Measurements from ENCODE around the gene METTL27. TPM values are rescaled to one million over a fixed set of nuclear protein-coding genes. Genes with fewer than 3 reads are reported as not detected.
A peak's percentile ranks its signal among the peaks of the same experiment; 100 is the strongest.
"Not testable (repeated sequence)": the region's sequence is repeated elsewhere in the genome, so short reads cannot be mapped to it uniquely, and the experiment has no call there.

METTL27 gene
- total RNA-seq, 4 donors from 2014 or later = 2.1 to 20.4 (median 11.7) TPM

GRCh38 chr7:73852500-73852899 lies 10.2 kb upstream of the METTL27 start:
- Histone ChIP-seq H3K27ac (peak overlapping the region in 2 of 4 donors; percentile 50 to 72), H3K36me3 (no peaks in the 10 kb centered on the region), H3K27me3 (no peaks in the 10 kb centered on the region), H3K4me3 (no peak overlapping the region), H3K9me3 (no peaks in the 10 kb centered on the region), H3K4me1 (peaks cover 0 to 34% (median 0%) of the 10 kb centered on the region in 4 donors)
- DNase-seq = no peak
- no peak for TF ChIP-seq POLR2A (IDR thresholded peaks at IDR 0.05)
- TF ChIP-seq, protein P1, sequence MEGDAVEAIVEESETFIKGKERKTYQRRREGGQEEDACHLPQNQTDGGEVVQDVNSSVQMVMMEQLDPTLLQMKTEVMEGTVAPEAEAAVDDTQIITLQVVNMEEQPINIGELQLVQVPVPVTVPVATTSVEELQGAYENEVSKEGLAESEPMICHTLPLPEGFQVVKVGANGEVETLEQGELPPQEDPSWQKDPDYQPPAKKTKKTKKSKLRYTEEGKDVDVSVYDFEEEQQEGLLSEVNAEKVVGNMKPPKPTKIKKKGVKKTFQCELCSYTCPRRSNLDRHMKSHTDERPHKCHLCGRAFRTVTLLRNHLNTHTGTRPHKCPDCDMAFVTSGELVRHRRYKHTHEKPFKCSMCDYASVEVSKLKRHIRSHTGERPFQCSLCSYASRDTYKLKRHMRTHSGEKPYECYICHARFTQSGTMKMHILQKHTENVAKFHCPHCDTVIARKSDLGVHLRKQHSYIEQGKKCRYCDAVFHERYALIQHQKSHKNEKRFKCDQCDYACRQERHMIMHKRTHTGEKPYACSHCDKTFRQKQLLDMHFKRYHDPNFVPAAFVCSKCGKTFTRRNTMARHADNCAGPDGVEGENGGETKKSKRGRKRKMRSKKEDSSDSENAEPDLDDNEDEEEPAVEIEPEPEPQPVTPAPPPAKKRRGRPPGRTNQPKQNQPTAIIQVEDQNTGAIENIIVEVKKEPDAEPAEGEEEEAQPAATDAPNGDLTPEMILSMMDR (IDR thresholded peaks at IDR 0.05) = no peak

GRCh38 chr7:73851410-73852338 lies 9.4 kb upstream of the METTL27 start:
- no peak overlapping the region for H3K4me3 ChIP-seq
- TF ChIP-seq, protein P1 (IDR thresholded peaks at IDR 0.05) = no peak
- no peak for TF ChIP-seq POLR2A (IDR thresholded peaks at IDR 0.05)
- H3K36me3 ChIP-seq = no peaks in the 10 kb centered on the region
- no peaks in the 10 kb centered on the region for H3K9me3 ChIP-seq
- no peak for DNase-seq
- peak overlapping the region in 3 of 4 donors; percentile 46 to 81 (median 72) for H3K27ac ChIP-seq
- H3K27me3 ChIP-seq = no peaks in the 10 kb centered on the region
- peaks cover 0 to 34% (median 0%) of the 10 kb centered on the region in 4 donors for H3K4me1 ChIP-seq

- DNase-seq = peak in 1 of 3 donors; percentile 77
- H3K4me3 ChIP-seq = no peak overlapping the region
- H3K9me3 ChIP-seq = no peaks in the 10 kb centered on the region
These were observed 8.5 kb upstream of the METTL27 start for GRCh38 chr7:73850781-73851207.

DNA sequence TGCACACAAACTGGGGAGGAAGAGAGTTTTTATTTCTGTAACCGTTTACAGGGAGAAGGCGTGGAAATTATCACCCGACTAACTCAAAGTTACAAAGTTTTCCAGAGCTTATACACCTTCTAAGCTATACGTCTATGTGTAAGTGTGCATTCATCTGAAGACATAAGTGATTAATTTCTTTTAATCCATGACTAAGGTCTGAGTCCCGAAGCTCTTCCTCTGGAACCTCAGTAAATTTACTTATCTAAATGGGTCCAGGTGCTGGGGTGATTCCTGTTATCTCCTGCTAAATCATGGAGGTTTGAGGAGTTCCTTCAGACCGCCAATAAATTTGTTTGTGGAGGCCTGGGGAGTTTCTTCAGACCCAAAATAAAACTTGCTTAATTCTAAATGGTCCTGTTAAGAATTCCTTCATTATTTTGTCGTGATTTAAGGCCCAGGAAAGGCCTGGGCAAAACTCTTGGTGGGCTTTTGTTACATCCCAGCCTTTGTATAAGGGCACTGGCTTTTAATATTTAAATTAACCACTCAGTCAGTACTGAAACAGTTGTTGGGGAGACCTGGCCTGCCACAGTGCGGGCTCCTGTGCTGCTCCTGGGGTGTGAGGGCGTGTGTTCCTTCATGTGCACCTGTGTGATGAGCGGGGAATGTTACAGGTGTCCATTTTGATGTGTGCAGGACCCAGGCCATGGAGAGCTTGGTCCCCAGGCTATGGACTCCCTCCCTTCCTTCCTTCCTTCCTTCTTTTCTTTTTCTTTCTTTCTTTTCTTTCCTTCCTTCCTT lies 5.8 kb upstream of the METTL27 start:
- peaks cover 0 to 34% (median 0%) of the 10 kb centered on the region in 4 donors for H3K4me1 ChIP-seq
- TF ChIP-seq, protein P1 (IDR thresholded peaks at IDR 0.05) = no peak
- no peak for TF ChIP-seq POLR2A (IDR thresholded peaks at IDR 0.05)
- no peaks in the 10 kb centered on the region for H3K27me3 ChIP-seq
- H3K27ac ChIP-seq = no peak overlapping the region
- no peak overlapping the region for H3K4me3 ChIP-seq
- no peak for DNase-seq
- no peaks in the 10 kb centered on the region for H3K9me3 ChIP-seq
- no peaks in the 10 kb centered on the region for H3K36me3 ChIP-seq

More at GRCh38 chr7:73850781-73851207, 8.5 kb upstream of the METTL27 start:
- Histone ChIP-seq H3K27me3 (no peaks in the 10 kb centered on the region), H3K36me3 (no peaks in the 10 kb centered on the region), H3K27ac (peak overlapping the region in 3 of 4 donors; percentile 46 to 81 (median 72)), H3K4me1 (peaks cover 0 to 34% (median 0%) of the 10 kb centered on the region in 4 donors)
- TF ChIP-seq, protein P1 (IDR thresholded peaks at IDR 0.05) = no peak
- TF ChIP-seq POLR2A (IDR thresholded peaks at IDR 0.05) = peak in 1 of 2 donors; percentile 15

GRCh38 chr7:73845701-73846195 lies 3.4 kb upstream of the METTL27 start:
- H3K27ac ChIP-seq = peak overlapping the region in 1 of 4 donors; percentile 18
- H3K27me3 ChIP-seq, H3K36me3 ChIP-seq, H3K4me3 ChIP-seq, H3K9me3 ChIP-seq, DNase-seq: not testable (repeated sequence)
- H3K4me1 ChIP-seq = peaks cover 0 to 33% (median 4%) of the 10 kb centered on the region in 4 donors
